ENCODE data around the gene POLR2J3.
"Not testable (repeated sequence)": the region's sequence is repeated elsewhere in the genome, so short reads cannot be mapped to it uniquely, and the experiment has no call there.

The POLR2J3 gene

DNA sequence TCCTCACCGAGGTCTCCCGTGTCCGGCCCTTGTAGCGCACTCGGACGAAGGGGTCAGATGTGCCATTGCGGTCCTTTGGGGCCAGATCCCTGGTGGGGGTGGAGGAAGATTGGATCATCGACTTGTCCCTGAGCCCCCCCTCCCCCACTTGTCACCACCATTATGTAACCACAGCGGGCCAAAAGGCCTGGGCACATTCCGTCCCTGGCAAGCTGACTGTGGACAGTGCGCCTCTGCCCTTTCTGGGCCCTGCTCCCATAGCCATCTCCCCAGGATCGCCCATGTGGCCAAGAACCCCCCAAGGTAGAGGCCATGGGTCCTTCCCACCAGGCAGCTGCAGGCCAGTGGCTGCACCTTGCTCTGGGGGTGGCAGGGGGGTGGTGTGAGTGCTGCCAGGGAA is 29.9 kb upstream of the POLR2J3 start:
- not testable (repeated sequence) for DNase-seq; H3K4me3 Mint-ChIP-seq; H3K27me3 Mint-ChIP-seq (ENCODE audit: low read depth, poor library complexity); H3K4me1 Mint-ChIP-seq; H3K27ac Mint-ChIP-seq; H3K36me3 Mint-ChIP-seq (ENCODE audit: low read depth); H3K9me3 Mint-ChIP-seq

DNA sequence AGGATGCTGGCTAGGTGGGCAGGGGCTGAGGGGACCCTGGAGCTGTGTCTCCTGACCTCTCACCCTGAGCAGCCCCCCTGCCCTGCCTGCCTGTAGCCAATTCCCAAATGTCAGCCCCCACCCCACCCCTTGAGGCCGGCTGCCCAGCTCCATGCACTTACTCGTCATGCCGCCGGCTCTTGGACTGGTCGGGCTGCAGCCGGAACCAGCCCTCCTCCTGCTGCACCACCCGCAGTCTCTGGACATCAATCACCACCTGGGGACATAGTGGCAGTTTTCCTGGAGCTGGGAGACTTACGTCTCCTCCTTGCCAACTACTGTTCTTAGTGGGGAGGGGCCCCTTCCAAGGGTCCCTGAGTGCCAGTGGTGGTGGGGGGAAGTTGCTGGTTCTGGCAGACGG is 27.3 kb upstream of the POLR2J3 start:
- not testable (repeated sequence) for H3K4me1 Mint-ChIP-seq, H3K4me3 Mint-ChIP-seq, DNase-seq

DNA sequence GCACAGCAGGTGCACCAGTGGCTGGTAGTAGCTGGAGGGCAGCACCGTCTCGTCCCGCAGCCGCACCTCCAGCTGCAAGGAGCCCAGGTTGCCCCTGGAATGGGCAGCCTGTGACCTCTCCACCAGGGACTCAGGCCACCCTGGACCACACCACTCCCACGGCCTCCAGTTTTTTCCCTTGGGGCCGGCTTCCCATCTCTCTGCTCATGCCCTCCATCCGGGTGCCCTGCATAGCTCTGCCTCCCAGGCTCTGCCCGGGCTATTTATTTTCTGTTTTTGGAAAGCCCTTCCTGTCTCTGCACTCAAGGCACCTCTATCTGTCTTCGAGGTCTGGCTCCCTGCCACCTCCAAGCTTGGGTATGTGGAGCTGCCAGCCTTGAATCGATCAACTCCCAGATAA is 23.7 kb upstream of the POLR2J3 start:
- not testable (repeated sequence) for H3K27ac Mint-ChIP-seq; H3K9me3 Mint-ChIP-seq; H3K4me3 Mint-ChIP-seq; H3K27me3 Mint-ChIP-seq (ENCODE audit: low read depth, poor library complexity); DNase-seq; H3K36me3 Mint-ChIP-seq (ENCODE audit: low read depth); H3K4me1 Mint-ChIP-seq

More for the DNA sequence above, 27.3 kb upstream of the POLR2J3 start:
- not testable (repeated sequence) for H3K9me3 Mint-ChIP-seq; H3K27ac Mint-ChIP-seq; H3K36me3 Mint-ChIP-seq (ENCODE audit: low read depth); H3K27me3 Mint-ChIP-seq (ENCODE audit: low read depth, poor library complexity)

DNA sequence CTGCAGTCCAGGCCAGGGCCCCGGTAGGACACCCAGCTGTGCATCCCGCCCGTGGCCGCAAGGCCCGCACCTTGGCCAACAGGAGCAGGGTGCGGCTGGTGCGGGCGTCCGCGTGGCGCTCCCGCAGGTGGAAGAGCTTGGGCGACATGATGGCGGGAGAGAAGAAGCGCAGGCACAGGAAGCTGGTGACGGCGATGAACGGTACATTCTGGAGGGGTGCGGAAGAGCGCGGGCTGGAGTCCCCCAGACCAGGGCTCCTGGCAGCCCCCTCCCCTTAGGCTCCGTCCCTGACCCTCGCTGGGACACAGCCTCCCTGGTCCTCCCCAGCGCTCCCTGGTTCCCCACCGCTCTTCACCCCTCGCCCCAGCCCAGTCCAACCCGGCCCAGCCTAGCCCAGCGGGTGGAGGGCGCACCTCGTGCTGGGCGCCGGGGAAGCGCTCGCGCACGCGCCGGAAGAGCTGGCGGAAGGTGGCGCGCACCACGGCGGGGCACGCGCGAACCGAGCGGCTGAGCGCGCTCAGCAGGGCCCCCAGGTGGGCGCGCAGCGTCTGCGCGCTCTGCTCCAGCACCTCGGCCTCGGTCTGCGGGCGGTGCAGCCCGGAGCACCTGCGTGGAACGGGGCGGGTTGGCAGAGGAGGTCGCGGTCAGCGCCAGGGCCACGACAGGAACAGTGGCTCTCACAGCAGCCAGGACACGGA is 21.4 kb upstream of the POLR2J3 start:
- not testable (repeated sequence) for H3K4me3 Mint-ChIP-seq; DNase-seq; H3K36me3 Mint-ChIP-seq (ENCODE audit: low read depth); H3K4me1 Mint-ChIP-seq; H3K27me3 Mint-ChIP-seq (ENCODE audit: low read depth, poor library complexity); H3K9me3 Mint-ChIP-seq; H3K27ac Mint-ChIP-seq

DNA sequence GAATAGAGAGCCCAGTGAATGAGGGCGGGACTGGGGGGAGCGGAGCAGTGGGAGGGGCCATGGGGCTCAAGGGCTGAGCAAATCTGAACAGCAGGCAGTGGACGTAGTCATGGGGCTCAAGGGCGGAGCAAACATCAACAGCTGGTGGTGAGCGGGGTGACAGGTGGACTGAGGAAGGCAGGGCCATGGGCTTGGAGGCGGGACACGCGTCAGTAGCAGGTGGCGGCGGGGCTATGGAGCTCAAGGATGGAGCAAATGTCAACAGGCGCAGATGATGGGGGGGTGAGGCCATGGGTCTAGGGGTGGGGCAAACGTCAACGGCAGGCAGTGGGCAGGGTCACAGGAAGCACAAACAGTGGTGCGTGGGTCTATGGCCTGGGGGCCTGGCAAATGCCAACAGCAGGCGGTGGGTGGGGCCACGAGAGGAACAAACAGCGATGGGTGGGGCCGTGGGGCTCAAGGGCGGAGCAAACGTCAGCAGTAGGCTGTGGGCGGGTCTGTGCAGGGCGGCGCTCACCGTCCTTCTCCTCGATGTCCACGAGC is 20.2 kb upstream of the POLR2J3 start:
- H3K4me3 Mint-ChIP-seq; H3K4me1 Mint-ChIP-seq; H3K36me3 Mint-ChIP-seq (ENCODE audit: low read depth); H3K27me3 Mint-ChIP-seq (ENCODE audit: low read depth, poor library complexity); H3K27ac Mint-ChIP-seq; DNase-seq; H3K9me3 Mint-ChIP-seq: not testable (repeated sequence)

GRCh38 chr7:102589857-102590256 is 17.5 kb upstream of the POLR2J3 start:
- DNase-seq; H3K36me3 Mint-ChIP-seq (ENCODE audit: low read depth); H3K9me3 Mint-ChIP-seq; H3K27ac Mint-ChIP-seq; H3K4me1 Mint-ChIP-seq; H3K4me3 Mint-ChIP-seq; H3K27me3 Mint-ChIP-seq (ENCODE audit: low read depth, poor library complexity): not testable (repeated sequence)

GRCh38 chr7:102583495-102583894 is 11.1 kb upstream of the POLR2J3 start:
- H3K9me3 Mint-ChIP-seq; H3K4me3 Mint-ChIP-seq; H3K36me3 Mint-ChIP-seq (ENCODE audit: low read depth); DNase-seq; H3K4me1 Mint-ChIP-seq; H3K27me3 Mint-ChIP-seq (ENCODE audit: low read depth, poor library complexity); H3K27ac Mint-ChIP-seq: not testable (repeated sequence)

- H3K4me1 Mint-ChIP-seq, H3K4me3 Mint-ChIP-seq, H3K27ac Mint-ChIP-seq: not testable (repeated sequence)
Measured at GRCh38 chr7:102581722-102582121, 9.3 kb upstream of the POLR2J3 start.

GRCh38 chr7:102578486-102578885 is 6.1 kb upstream of the POLR2J3 start:
- not testable (repeated sequence) for DNase-seq; H3K4me3 Mint-ChIP-seq; H3K36me3 Mint-ChIP-seq (ENCODE audit: low read depth); H3K27ac Mint-ChIP-seq; H3K4me1 Mint-ChIP-seq; H3K27me3 Mint-ChIP-seq (ENCODE audit: low read depth, poor library complexity); H3K9me3 Mint-ChIP-seq

More at GRCh38 chr7:102581722-102582121, 9.3 kb upstream of the POLR2J3 start:
- H3K9me3 Mint-ChIP-seq; H3K36me3 Mint-ChIP-seq (ENCODE audit: low read depth); DNase-seq; H3K27me3 Mint-ChIP-seq (ENCODE audit: low read depth, poor library complexity): not testable (repeated sequence)

GRCh38 chr7:102577315-102578240 is 5.2 kb upstream of the POLR2J3 start:
- not testable (repeated sequence) for DNase-seq; H3K9me3 Mint-ChIP-seq; H3K4me3 Mint-ChIP-seq; H3K4me1 Mint-ChIP-seq; H3K27ac Mint-ChIP-seq; H3K27me3 Mint-ChIP-seq (ENCODE audit: low read depth, poor library complexity); H3K36me3 Mint-ChIP-seq (ENCODE audit: low read depth)

DNA sequence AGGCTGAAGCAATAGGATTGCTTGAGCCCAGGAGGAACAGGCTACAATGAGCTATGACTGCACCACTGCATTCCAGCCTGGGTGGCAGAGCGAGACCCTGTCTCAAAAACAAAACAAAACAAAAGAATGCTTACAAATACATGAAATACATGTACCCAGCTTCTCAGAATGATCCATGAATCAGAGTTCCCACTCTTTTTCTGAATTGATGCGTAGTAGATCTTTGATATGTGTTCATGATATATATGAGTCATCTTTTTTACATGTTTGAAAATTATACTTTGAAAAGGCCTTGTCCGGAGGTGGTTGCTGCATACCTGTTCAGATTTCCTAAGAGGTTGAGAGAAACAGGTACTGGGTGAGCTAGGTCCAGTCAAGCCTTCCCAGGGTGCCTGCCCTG is 4.0 kb upstream of the POLR2J3 start:
- H3K27ac Mint-ChIP-seq; H3K9me3 Mint-ChIP-seq; H3K4me3 Mint-ChIP-seq; H3K36me3 Mint-ChIP-seq (ENCODE audit: low read depth); H3K4me1 Mint-ChIP-seq; H3K27me3 Mint-ChIP-seq (ENCODE audit: low read depth, poor library complexity); DNase-seq: not testable (repeated sequence)

DNA sequence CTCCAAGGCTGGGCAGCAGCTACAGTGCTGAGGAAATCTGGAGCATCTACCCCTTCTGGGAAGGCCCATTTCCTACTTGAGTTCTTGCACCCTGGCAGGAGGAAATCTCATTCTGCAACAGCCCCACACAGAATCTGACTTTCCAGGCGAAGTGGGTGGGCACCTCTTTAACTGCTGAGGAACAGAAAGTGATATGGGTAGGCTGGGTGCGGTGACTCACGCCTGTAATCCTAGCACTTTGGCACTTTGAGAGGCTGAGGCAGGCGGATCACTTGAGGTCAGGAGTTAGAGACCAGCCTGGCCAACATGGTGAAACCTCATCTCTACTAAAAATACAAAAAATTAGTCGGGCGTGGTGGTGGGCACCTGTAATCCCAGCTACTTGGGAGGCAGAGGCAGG is 2.2 kb upstream of the POLR2J3 start:
- H3K27ac Mint-ChIP-seq; H3K36me3 Mint-ChIP-seq (ENCODE audit: low read depth); H3K9me3 Mint-ChIP-seq; H3K4me3 Mint-ChIP-seq; DNase-seq; H3K27me3 Mint-ChIP-seq (ENCODE audit: low read depth, poor library complexity); H3K4me1 Mint-ChIP-seq: not testable (repeated sequence)

DNA sequence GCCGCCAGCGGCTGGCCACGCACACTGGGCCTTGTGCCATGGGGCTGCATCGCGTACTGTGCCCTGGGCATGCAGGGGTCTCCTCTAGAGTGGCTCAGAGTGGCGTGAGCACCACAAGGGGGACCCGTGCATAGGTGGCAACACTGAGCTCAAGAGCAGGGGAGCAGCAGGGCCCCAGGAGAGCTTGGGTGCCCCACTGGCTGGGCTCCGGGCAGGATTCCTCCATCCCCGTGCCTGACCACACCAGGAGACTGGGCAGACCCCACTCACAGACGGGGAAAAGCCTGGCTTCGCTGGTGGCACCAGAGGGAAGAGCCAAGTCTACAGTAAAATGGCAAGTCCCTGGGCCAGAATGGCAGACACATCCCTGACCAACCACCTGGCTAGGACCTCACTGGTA is 3.8 kb downstream of the POLR2J3 start:
- not testable (repeated sequence) for H3K4me1 Mint-ChIP-seq; DNase-seq; H3K27ac Mint-ChIP-seq; H3K4me3 Mint-ChIP-seq; H3K36me3 Mint-ChIP-seq (ENCODE audit: low read depth); H3K27me3 Mint-ChIP-seq (ENCODE audit: low read depth, poor library complexity); H3K9me3 Mint-ChIP-seq

DNA sequence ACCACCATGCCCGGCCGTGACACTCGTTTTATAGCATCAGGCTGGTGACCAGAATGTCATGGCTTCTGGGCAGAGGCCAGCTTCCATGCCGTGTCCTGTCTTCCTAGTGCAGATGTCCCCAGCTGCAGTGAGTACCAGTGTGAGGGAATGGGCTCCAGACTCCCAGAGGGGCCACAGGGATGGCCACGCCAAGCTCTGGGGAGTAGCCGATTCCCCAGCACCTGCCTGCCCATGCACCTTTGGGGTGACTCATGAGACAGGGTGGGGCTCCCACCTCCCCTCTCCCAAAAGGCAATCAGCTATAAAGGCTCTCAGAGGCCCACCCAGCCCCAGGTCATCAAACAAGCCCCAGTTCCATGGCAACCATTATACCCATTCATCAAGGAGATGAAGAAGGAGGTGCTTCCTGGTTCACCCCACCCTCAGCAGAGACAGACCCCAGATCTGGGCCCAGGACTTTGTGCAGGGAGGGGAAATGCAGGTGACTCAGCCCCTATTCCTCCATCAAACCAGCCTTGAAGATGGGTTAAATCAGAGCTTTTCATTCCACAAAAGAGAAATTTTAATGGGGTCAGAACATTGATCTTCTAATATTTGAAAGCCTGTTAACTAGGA is 21.5 kb downstream of the POLR2J3 start, which contains the start of gene SPDYE2:
Gene SPDYE2 (plus strand): TSS at position 419 of the 615 bp plus-strand sequence. CDS start 2,030 bp downstream, outside the sequence.
- H3K4me1 Mint-ChIP-seq; H3K27me3 Mint-ChIP-seq (ENCODE audit: low read depth, poor library complexity); DNase-seq; H3K4me3 Mint-ChIP-seq; H3K27ac Mint-ChIP-seq; H3K36me3 Mint-ChIP-seq (ENCODE audit: low read depth); H3K9me3 Mint-ChIP-seq: not testable (repeated sequence)
